NT2/D1 (cell line): Measurements from ENCODE around the gene PLEKHG5.

Source experiments
- DNase-seq: peaks from one replicate; pipeline ENCODE4 v3.0.0-alpha.2; 2011; ENCODE audit warnings: low read depth, low spot score
- H3K27me3 ChIP-seq: 2 replicates; pipeline ENCODE4 v1.6.0; 2011; ENCODE audit warnings: mild to moderate bottlenecking; ENCODE audit not compliant: insufficient read length, insufficient read depth
- H3K36me3 ChIP-seq: 2 replicates; pipeline ENCODE4 v1.6.1; 2011; ENCODE audit warnings: mild to moderate bottlenecking, low read length, mixed read lengths; ENCODE audit not compliant: insufficient read depth, insufficient read length
- H3K4me1 ChIP-seq: 2 replicates; pipeline ENCODE4 v1.5.1; 2011; ENCODE audit not compliant: insufficient read depth, insufficient read length
- H3K4me3 ChIP-seq: 2 replicates; pipeline ENCODE4 v1.5.1; 2011; ENCODE audit warnings: low read depth; ENCODE audit not compliant: insufficient read length
- H3K9ac ChIP-seq: 2 replicates; pipeline ENCODE4 v1.6.0; 2011; ENCODE audit warnings: low read depth; ENCODE audit not compliant: insufficient read length
- H3K9me3 ChIP-seq: 2 replicates; pipeline ENCODE4 v1.5.1; 2011; ENCODE audit warnings: mild to moderate bottlenecking, low read length; ENCODE audit not compliant: insufficient read depth
- SUZ12 ChIP-seq: IDR thresholded peaks from 2 replicates; pipeline ENCODE4 v1.6.1; 2011; ENCODE audit not compliant: insufficient read length, insufficient read depth; ENCODE audit errors: extremely low read depth
- YY1 ChIP-seq: IDR thresholded peaks from 2 replicates; pipeline ENCODE4 v1.6.1; 2011; ENCODE audit not compliant: insufficient read length, insufficient read depth
- ZNF274 ChIP-seq: IDR thresholded peaks from 2 replicates; pipeline ENCODE4 v1.6.1; 2011; ENCODE audit warnings: mild to moderate bottlenecking, low read depth, low read length

The PLEKHG5 gene

GRCh38 chr1:6517435-6517851 lies 26.0 kb upstream of the PLEKHG5 start:
- Histone ChIP-seq H3K4me3 (no peak overlapping the region), H3K9me3 (no peaks in the 10 kb centered on the region), H3K36me3 (peaks cover 4% of the 10 kb centered on the region), H3K9ac (no peak overlapping the region), H3K27me3 (no peaks in the 10 kb centered on the region), H3K4me1 (peaks cover 7% of the 10 kb centered on the region)
- TF ChIP-seq ZNF274 (no peak), YY1 (no peak), SUZ12 (no peak)
- DNase-seq, result no peak

- no peak overlapping the region for H3K4me3 ChIP-seq
- no peak for DNase-seq
- no peak for TF ChIP-seq ZNF274
- no peak for TF ChIP-seq YY1
- no peak for TF ChIP-seq SUZ12
Observed at GRCh38 chr1:6515771-6516170, 24.3 kb upstream of the PLEKHG5 start.

GRCh38 chr1:6513320-6513801 lies 21.9 kb upstream of the PLEKHG5 start:
- Histone ChIP-seq H3K4me3 (no peak overlapping the region), H3K27me3 (no peaks in the 10 kb centered on the region), H3K9ac (no peak overlapping the region), H3K36me3 (no peaks in the 10 kb centered on the region), H3K9me3 (no peaks in the 10 kb centered on the region), H3K4me1 (peaks cover 4% of the 10 kb centered on the region)
- no peak for DNase-seq
- TF ChIP-seq YY1 (no peak), ZNF274 (no peak), SUZ12 (no peak)

More at GRCh38 chr1:6515771-6516170, 24.3 kb upstream of the PLEKHG5 start:
- Histone ChIP-seq H3K36me3 (no peaks in the 10 kb centered on the region), H3K9me3 (no peaks in the 10 kb centered on the region), H3K27me3 (no peaks in the 10 kb centered on the region), H3K9ac (no peak overlapping the region), H3K4me1 (peaks cover 6% of the 10 kb centered on the region)

GRCh38 chr1:6512908-6513280 lies 21.4 kb upstream of the PLEKHG5 start:
- H3K27me3 ChIP-seq, result no peaks in the 10 kb centered on the region
- no peaks in the 10 kb centered on the region for H3K9me3 ChIP-seq
- H3K4me3 ChIP-seq, result no peak overlapping the region
- no peaks in the 10 kb centered on the region for H3K36me3 ChIP-seq
- H3K4me1 ChIP-seq, result peaks cover 4% of the 10 kb centered on the region
- TF ChIP-seq SUZ12 (no peak), YY1 (no peak), ZNF274 (no peak)
- no peak for DNase-seq
- no peak overlapping the region for H3K9ac ChIP-seq

GRCh38 chr1:6512245-6512907 lies 20.9 kb upstream of the PLEKHG5 start:
- DNase-seq, result no peak
- Histone ChIP-seq H3K4me3 (no peak overlapping the region), H3K9me3 (no peaks in the 10 kb centered on the region), H3K9ac (no peak overlapping the region), H3K36me3 (no peaks in the 10 kb centered on the region), H3K27me3 (no peaks in the 10 kb centered on the region), H3K4me1 (peaks cover 4% of the 10 kb centered on the region)
- no peak for TF ChIP-seq YY1
- TF ChIP-seq SUZ12, result no peak
- TF ChIP-seq ZNF274, result no peak

GRCh38 chr1:6511561-6512244 lies 20.2 kb upstream of the PLEKHG5 start:
- Histone ChIP-seq H3K4me3 (no peak overlapping the region), H3K9me3 (no peaks in the 10 kb centered on the region), H3K4me1 (peaks cover 4% of the 10 kb centered on the region), H3K36me3 (no peaks in the 10 kb centered on the region), H3K27me3 (no peaks in the 10 kb centered on the region), H3K9ac (no peak overlapping the region)
- DNase-seq, result no peak
- TF ChIP-seq ZNF274 (no peak), SUZ12 (no peak), YY1 (no peak)

GRCh38 chr1:6511056-6511455 lies 19.6 kb upstream of the PLEKHG5 start:
- Histone ChIP-seq H3K4me1 (peaks cover 4% of the 10 kb centered on the region), H3K36me3 (no peaks in the 10 kb centered on the region), H3K4me3 (no peak overlapping the region), H3K27me3 (no peaks in the 10 kb centered on the region), H3K9me3 (no peaks in the 10 kb centered on the region), H3K9ac (no peak overlapping the region)
- DNase-seq, result no peak
- TF ChIP-seq SUZ12, result no peak
- TF ChIP-seq YY1, result no peak
- no peak for TF ChIP-seq ZNF274

- Histone ChIP-seq H3K36me3 (no peaks in the 10 kb centered on the region), H3K4me3 (no peak overlapping the region), H3K9me3 (no peaks in the 10 kb centered on the region), H3K4me1 (peaks cover 4% of the 10 kb centered on the region), H3K27me3 (no peaks in the 10 kb centered on the region), H3K9ac (no peak overlapping the region)
- DNase-seq, result no peak
- TF ChIP-seq SUZ12 (no peak), ZNF274 (no peak), YY1 (no peak)
Observed at GRCh38 chr1:6510493-6510892, 19.0 kb upstream of the PLEKHG5 start.
